GM19395 (cell line): Measurements from ENCODE around the gene NTM.
"Not testable (repeated sequence)": the region's sequence is repeated elsewhere in the genome, so short reads cannot be mapped to it uniquely, and the experiment has no call there.

ENCODE experiments used
- ATAC-seq: cut with Tn5 transposase; IDR thresholded peaks from one replicate; pipeline ENCODE4 v1.9.1; 2021; ENCODE audit warnings: mild to moderate bottlenecking, moderate library complexity; ENCODE audit not compliant: unreplicated experiment

NTM gene

DNA sequence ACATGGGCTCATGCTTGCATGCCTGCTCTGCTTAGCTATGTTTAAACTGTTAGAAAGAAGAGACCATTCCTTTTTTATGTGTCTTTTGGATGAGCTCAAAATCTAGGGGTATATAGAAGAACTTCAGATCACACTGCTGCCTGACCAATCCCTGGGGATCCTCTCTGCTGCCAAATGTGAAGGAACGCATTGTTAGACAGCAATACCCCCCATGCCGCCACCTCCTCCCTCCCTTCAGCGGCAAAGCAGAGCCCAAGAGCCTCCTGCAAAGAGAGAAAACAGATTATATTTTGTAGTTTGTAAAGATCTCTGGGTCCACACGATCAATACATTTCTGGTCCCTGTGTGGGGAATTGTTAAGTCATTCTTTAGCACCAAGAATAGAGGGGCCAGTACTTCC is 677.6 kb downstream of the NTM start:
- no peak for ATAC-seq

DNA sequence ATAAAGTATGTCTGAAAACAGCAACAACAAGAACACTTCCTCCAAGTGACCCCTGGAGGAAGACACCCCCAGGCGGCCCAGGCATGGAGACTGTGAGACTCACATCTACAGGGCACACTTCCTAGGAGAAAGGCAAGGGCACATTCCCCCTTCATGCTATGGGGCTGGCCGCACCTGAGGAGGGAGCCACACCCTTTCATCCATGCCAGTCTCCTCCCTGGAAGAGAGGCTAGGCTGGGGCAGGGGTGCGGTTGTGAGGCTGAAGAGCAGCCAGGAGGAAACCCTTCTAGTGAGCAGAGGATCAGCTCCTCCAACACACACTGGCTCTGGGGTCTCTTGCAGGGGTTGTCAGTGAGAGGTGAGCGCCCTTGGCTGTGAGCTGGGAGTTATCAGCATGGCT is 678.8 kb downstream of the NTM start:
- ATAC-seq: no peak

DNA sequence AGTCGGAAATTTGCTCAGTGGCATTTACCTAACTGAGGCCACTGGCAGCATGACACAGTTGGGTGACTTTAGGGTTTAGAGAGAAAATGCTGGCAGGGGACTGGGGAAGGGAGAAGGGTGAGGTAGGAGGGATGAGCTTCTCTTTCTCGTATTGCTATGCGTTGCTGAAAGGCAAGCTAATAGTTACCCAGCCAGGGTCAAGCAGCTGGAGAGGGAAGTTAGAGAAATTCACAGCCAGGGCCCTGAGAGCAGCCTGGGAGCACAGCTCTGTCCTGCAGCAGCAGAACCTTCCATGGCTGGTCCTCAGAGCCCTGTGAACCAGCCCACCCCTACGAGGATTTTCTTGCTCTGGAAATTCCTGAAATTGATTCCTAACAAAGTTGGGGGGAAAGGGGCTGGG is 679.6 kb downstream of the NTM start:
- ATAC-seq: no peak

DNA sequence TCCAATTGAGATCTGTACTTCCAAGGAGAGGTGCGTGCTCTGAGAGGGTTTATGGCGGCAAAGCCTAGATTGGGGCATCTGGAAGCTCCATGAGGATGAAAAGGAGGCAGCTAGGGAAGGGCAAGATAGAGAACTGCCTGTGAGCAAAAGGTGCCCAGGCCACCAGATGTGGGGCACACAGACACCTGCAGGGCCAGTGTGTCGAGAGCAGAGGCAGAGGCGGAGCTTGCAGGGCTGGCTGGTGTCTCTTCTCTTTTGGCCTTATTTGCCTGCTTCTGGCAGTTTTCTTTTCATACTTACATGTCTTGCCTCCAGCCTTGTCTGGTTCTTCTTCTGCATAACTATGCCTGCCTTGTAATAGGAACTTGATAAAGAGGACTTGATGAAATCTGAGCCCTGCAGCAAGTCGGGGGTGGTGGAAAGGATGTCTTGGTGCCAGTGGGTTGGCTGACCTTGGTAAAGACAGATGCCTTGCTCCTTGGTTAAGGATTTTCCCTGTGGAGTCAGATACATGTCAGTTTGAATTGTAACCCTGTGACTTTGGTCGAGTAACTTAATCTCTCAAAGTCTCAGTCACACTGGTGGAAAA is 680.3 kb downstream of the NTM start:
- no peak for ATAC-seq

DNA sequence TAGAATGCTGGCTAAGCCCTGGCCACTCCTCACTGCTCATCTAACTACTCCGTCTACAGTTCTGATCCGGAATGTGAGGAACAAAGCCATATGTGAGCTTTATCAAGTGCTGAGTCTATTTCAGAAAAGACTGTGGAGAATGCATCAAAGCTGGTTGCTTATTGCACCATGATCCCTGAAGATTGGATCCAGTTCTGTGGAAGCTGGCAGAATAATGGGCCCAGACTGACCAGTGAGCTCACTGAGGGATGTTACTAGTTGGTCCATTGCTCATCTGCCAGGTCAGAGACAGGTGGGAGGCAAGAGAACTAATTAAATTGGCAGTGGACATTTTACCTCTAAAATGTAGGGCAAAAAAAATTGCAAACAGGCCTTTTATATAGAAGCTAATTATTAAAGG is 681.3 kb downstream of the NTM start:
- no peak for ATAC-seq

DNA sequence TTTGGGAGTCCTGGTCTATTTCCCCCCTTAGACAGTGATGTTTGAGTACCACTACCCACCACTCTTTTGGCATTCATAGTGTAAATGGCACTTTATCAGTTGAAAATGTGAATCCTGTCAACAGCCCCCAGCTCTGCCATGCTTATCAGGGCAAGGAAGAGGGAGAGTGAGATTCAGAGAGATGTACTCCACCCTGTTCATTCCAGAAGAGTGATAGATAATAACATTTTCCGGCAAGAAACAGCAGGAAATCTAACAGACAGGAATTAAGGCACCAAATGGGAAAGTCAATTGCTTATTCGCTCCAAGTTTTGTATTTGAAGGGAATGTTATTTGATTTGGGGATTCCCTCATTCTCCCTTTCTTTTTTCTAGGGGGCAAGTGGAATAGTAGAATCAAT is 681.9 kb downstream of the NTM start:
- no peak for ATAC-seq

DNA sequence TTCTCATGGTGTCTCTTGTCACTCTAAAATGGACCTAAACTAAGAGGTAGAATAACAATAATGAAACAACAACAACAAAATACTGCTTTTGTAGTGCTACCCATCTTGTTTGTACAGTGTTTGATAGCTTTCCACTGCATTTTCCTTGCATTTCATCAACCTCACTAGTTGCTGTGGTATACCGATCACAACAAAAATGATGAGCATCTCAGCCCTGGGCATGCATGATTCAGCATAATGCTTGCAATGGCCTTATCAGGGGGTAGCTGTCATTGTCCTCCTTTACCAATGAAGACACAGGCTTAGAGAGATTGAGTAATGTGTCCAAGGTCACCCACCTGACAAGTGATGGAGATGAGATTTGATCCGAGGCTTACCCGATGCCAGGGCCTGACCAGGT is 682.5 kb downstream of the NTM start:
- no peak for ATAC-seq

DNA sequence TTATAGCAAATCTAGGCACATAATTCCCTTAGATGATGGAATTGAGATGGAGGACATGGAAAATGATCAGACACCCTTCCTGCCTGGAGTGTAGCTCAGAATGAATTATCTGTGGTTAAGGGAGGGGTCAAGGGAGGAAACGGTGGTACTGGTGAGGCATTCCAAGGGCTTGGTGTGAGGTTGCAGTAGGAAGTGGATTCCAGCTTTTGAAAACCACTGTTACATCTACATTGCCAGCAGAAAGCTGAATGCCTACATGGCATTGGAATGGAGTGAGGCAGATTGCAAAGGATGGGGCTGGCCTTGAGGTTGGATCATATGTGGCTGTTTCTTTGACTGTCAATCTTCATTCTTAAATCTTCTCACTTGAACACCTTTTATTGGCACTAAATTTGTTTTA is 684.4 kb downstream of the NTM start:
- no peak for ATAC-seq

DNA sequence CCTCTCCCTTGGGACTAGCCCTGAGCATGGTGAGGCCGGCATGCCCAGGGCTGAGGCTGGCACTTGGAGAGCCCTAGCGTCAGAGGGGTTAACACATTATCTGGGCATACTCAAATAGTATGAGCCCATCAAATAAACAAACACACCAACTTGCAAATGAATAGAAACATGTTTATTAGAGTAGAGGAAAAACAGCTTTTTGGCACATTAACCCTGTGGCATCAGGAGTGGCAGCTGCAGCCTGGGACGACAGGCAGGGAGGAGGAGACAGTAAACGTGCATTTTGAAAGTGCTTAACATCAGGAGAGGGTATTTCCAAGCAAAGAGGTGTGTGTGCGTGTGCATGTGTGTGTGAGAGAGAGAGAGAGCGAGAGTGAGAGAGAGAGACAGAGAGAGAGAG is 684.9 kb downstream of the NTM start:
- no peak for ATAC-seq

DNA sequence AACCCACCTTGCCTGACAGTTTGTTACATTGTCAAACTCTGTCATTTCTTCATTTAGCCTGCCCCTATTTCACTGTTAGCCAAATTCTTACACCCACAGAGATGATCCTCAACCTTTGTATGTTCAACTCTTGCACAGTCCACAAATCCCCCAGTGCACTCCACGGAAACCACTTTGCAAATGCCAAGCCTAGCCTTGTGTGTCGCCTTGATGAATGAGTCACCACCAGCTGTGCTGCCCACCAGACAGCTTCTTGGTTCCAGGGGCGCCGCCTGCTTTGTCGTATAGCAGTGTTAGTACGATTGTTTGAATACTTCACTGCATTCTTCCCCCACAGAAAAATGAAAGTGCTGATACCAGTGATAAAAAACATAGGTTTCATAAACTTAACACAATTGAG is 686.3 kb downstream of the NTM start:
- ATAC-seq: no peak

DNA sequence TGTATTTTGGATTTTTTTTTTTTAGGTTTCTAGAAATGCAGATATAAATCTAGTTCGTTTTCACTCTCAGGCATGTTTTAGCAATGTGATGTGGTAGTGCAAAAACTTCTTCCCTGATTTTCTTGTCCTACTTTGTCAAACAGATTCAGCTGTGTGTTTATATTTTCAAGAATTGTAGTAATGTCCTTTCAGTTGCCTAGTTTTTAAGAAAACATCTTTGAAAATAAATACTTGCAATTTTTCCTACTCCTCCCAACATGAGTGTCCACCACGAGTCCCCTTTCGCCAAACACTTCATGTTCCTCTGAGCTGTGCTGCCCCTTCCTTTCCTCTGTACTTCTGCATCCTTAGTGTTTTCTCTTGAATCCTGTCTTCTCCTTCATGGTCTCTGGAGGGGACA is 686.9 kb downstream of the NTM start:
- no peak for ATAC-seq

DNA sequence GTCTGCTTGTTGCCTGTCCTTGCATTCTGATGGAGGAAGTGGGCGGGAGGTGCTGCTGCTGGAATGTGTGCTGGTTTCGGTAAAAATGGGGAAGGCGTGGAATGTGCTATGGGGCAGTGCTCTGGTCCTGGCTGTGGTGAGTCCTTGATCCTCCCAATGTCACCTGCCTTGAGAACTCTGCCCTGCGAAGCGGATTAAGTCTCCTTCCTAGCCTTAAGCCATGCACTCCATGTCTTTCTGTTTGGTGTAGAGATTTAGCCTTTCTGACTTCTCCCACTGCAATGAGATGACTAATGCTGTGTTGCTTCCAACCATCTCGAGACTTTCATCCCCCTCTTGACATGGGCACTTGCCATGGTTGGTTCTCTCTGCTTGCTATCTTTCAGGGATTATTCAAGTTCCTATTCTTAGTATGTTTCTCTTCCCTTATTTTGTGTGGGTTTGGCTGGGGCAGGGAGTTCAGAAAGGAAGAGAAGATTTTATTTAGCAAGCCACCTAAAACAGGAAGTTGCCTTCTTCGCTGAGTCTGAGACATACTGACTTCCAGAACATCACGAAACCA is 687.9 kb downstream of the NTM start:
- ATAC-seq: no peak

DNA sequence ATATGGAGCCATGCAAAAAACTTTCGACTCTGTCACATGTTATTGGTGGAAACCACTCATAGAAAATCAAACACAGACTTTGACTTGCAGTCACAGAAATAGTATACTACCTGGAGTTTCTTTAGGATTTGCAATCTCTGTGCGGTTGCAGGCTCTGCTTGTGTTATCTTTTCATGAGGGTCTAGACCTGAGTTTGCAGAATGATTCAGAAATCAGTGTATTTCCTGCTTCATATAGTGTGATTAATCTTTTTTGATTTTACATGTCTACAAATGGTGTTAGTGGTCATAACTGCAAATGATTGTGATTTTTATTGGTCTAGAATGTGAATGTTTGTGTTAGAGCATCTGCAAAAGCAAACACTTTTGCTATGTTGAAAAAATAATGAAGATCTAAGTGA is 690.2 kb downstream of the NTM start:
- ATAC-seq: no peak

DNA sequence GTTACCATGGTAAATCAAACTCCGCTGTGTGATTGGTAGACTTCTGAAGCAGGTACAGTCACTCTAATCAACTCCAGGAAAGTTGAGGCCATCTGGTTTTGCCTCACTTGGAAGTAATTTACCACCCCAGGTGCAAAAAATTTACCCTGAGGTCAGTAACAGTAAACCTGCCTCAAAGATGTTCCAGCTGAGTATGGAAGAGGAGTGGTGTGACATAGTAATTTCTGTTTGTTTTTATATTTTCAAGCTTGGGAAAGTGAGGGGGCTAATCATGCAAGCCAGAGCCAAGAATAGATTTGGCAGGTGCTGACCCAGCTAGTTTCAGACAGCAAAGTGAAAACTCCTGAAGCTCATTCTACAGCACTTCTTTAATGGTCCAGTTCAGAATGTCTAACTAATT is 691.6 kb downstream of the NTM start:
- ATAC-seq: no peak

DNA sequence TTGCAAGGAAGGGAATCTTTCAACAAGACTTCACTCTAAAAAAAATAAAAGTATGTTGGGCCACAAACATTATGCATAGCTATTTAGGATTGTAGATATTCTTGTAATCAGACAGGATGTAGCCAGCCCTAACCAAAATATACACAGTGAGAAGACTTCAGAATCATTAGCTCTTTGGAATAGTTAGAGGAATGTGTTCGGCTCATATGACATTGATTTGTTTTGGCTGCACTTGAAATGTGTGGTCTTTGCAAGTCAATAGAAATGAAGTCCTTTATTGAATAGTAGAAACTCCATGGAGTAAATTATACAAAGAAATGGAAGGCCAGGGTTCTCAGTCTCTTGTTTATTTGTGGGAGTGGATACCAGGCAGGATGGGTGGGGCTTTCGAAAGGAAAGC is 692.1 kb downstream of the NTM start:
- ATAC-seq: no peak

DNA sequence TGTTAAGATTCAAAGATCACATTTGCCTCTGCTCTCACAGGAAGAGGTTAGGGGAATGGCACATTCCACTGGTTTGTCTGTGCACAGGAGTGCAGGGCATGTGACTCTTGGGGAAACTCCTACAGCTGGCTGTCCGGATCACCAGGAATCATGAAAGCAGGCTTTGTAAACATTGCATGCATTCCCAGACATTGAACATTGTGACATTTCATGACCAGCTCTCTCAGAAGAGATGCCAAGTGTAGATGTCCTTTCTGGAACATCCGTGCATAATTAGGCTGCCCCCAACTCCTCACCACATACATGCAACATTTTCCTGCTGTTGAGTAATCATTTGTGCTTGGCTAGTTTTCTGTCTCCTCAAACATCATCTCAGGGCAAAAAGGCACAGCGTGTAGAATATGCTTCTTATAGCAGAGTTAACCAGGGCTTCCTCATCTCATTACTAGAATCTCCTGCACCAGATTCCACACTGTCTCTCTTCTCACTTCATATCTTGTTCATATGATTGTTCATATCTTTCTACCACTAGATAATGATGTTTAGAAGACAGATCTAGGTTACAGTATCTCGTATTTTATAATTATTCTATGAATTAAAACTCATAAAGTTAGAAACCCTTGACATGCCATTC is 694.7 kb downstream of the NTM start:
- no peak for ATAC-seq

DNA sequence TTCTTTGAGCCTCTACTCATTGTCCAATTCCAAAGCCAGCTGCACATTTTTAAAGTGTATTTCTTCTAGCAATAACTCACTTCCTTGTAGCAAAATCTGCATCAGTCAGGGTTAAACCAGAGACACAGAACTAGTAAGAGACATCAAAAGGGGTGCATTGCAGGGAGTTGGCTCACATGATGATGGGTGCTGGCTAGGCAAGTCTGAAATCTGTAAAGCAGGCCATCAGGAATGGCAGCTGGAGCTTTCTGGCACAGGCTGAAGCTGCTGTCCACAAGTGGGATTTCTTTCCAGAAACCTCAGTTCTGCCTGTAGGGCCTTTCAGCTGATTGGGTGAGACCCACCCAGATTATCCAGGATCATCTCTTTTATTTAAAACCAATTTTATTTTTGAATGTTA is 698.1 kb downstream of the NTM start:
- ATAC-seq: no peak

DNA sequence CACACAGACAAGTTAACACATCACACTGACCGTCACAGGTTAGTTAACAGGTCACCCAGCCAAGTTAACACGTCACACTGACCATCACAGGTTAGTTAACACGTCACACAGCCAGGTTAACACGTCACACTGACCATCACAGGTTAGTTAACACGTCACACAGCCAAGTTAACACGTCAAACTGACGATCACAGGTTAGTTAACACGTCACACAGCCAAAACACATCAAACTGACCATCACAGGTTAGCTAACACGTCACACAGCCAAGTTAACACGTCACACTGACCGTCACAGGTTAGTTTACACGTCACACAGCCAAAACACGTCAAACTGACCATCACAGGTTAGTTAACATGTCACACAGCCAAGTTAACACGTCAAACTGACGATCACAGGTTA is 699.2 kb downstream of the NTM start:
- ATAC-seq: not testable (repeated sequence)

DNA sequence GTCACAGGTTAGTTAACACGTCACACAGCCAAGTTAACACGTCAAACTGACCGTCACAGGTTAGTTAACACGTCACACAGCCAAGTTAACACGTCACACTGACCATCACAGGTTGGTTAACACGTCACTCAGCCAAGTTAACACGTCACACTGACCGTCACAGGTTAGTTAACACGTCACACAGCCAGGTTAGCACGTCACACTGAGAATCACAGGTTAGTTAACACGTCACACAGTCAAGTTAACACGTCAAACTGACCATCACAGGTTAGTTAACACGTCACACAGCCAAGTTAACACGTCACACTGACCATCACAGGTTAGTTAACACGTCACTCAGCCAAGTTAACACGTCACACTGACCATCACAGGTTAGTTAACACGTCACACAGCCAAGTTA is 700.5 kb downstream of the NTM start:
- ATAC-seq: not testable (repeated sequence)

DNA sequence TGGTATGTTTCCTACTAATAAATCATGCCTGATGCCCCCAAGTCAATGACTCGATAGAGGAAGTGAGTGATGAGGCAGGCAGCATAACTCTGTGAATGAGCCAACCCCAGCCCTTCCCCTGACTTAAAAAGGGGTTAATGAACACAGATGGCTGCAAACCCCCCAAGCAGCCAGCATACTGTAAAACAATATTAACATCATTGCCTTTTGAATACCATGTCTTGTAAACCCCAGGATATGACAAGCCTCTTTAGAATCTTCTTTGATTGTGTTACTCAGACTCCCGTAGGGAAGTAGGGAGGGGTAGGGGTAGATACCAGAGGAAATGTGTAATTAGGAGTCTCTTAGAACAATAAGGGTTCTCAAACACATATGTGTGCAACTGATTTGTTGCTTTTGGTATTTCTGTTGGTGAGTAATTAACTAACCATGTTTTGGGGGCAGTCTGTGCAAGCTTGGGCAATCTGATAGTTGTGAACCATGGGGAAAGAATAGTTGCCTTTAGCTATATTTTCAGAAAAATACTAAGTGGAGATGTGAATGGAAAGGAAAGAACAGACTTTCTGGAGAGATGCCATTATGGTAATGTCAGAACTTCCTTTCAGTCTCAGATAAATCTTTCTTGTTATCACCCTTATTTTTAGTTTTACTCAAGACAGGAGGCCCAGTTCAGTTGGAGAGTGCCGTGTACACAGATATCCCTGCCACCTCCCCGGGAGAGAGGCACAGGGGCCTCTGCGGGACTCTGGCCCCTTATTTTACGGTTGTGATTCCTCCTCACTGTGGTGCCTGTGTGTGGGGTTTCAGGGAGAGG is 701.8 kb downstream of the NTM start:
- ATAC-seq: no peak

DNA sequence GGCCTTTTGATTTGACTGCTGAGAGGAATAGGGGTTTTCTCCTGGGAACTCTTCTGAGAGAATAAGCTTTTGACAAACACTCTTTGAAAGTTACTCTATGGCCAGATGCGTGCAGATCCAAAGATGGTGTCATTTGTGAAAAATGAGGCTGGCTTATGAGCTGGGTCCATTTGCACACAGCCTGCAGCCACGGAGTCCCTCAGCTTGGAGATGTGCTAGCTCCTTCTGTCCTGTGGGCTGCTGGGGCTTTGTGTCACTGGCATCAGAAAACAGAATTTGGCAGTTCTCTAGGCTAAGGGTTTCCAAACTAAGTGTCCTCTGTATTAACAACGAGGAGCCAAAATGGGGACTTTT is 702.4 kb downstream of the NTM start:
- no peak for ATAC-seq

DNA sequence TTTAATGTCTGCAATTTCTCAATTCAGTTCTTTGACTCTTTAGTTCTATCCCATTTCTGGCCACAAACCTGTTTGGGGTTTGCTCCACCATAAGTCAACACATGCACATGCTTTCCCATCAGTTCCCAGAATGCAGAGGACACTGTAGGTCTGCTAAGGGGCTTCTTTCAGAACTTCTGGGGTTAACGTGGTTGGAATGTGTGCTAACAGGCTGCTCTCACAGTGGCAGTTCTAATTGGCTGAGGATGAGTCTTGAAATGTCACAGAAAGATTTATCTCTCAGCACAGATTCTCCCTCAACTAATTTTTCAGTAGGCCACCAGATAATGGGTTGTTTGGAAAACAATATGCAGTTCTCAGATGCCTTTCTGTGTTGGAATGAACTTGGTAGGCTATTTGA is 703.4 kb downstream of the NTM start:
- no peak for ATAC-seq
